ENCODE results near the gene NEK4.
"Not testable (repeated sequence)": the region's sequence is repeated elsewhere in the genome, so short reads cannot be mapped to it uniquely, and the experiment has no call there.

NEK4 gene

DNA sequence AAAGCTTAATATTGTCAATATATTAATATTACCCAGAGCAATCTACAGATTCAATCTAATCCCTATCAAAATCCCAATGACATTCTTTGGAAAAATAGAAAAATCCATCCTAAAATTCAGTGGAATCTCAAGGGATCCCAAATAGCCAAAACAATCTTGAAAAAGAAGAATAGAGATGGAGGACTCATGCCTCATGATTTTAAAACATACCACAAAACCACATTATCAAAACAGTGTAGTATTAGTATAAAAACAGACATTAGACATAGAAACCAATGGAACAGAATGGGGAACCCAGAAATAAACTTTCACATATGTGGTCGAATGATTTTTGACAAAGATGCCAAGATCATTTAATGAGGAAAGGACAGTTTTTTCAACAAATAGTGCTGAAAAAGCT is 14.6 kb downstream of the NEK4 start:
- intact Hi-C loops (cut with DNase I): no loop called here
- no peak for DNase-seq

DNA sequence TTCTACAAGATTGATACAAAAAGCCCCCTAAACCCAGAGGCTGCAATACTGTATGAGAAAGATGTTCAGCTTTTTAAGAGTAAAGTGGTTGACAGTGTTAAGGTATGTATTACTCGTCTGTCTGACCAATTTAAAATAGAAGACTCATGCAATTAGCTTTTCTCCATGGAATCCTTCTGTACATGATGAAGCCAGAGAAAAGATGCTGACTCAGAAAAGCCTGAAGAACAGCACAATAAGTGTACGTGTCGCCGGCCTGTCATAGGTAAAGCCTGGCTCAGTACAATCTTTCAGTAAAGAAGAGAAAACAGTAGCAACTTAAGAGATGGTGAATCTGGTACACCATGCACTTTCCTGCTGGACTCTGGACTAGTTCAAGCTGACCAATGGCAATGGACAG is 16.4 kb downstream of the NEK4 start:
- intact Hi-C loops (cut with DNase I): no loop called here
- DNase-seq: no peak

GRCh38 chr3:52752045-52752660 is 18.6 kb downstream of the NEK4 start:
- no peak for DNase-seq
- intact Hi-C loops (cut with DNase I): no loop called here

DNA sequence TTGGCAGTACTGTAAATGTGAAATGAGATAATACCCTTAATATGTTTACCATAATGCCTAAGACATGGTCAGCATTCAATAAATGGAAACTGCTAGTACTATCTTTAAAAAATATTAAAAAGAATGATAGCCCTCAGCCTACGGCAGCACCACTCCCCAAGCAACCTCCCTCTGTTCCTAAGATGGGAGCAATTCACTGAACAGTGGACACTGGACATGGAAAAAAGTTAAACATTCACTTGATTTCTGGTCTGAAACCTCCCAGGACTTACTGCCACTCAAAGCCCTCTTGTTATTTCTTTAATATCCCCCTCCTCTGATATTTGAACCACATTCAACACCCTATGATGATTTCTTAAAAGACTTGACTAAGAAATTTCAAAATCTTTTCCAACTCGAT is 27.0 kb downstream of the NEK4 start:
- intact Hi-C loops (cut with DNase I): no loop called here

GRCh38 chr3:52743152-52743551 is 27.6 kb downstream of the NEK4 start:
- no peak for DNase-seq
- intact Hi-C loops (cut with DNase I): no loop called here

More for the DNA sequence above, 27.0 kb downstream of the NEK4 start:
- DNase-seq: no peak

GRCh38 chr3:52742418-52743041 is 28.2 kb downstream of the NEK4 start:
- no peak for DNase-seq
- intact Hi-C loops (cut with DNase I): no loop called here

DNA sequence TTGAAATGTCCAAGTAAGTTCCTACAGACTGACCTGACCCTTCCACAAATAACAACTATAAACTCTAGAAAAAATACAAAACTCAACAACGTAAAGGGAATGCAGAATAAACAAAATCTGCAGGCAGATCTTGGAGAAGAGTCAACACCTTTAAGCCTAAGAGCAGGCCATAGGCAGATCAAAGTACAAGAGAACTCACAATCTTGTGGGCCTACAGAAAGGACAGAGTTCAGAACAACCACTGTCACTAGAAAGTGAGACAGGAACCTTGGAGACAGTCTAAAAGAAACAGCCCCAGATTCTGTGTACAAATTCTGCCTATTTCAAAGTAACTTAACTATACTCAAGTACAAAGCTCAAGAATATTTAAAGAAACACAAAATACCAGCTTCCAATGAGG is 31.0 kb downstream of the NEK4 start:
- no peak for DNase-seq
- intact Hi-C loops (cut with DNase I): no loop called here

- intact Hi-C loops (cut with DNase I): no loop called here
- no peak for DNase-seq
Observed at GRCh38 chr3:52733256-52733891, 37.4 kb downstream of the NEK4 start.

DNA sequence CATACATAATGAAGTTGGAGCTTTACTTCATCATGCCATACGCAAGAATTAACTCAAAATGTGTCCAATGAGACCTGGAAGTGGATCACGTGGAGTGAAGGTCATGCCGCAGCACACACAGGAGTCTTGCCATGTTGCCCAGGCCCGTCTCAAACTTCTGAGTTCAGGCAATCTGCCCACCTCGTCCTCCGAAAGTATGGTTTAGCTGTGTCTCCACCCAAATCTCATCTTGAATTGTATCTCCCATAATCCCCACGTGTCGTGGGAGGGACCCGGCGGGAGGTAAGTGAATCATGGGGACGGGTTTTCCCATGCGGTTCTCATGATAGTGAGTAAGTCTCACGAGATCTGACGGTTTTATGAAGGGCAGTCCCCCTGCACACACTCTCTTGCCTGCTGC is 39.1 kb downstream of the NEK4 start:
- intact Hi-C loops (cut with DNase I): no loop called here
- no peak for DNase-seq

GRCh38 chr3:52730681-52731080 is 40.1 kb downstream of the NEK4 start:
- no peak for DNase-seq
- intact Hi-C loops (cut with DNase I): no loop called here

DNA sequence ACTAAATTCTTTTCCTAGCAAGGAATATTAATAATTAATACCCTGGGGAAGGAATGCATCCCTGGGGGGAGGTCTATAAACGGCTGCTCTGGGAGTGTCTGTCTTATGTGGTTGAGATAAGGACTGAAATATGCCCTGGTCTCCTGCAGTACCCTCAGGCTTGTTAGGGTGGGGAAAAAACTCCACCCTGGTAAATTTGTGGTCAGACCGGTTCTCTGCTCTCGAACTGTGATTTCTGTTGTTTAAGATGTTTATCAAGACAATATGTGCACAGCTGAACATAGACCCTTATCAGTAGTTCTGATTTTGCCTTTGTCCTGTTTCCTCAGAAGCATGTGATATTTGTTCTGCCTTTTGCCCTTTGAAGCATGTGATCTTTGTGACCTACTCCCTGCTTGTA is 42.0 kb downstream of the NEK4 start:
- intact Hi-C loops (cut with DNase I); DNase-seq: not testable (repeated sequence)

DNA sequence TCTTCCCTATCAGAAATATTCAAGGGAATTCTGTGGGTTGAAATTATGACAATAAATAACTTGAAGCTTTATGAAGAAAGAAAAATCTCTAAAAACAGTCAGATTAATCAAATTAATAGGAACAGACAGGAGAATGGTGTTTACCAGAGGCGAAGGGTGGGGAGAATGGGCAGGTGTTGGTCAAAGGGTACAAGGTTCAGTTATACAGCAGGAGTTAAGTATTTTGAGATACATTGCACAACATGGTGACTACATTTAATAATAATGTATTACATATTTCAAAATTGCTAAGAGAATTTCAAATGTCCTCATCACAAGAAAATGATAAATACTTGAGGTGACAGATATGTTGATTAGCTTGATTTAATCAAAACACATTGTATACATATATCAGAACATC is 46.2 kb downstream of the NEK4 start:
- DNase-seq: peak in 1 of 42 donors; percentile 13
- intact Hi-C loops (cut with DNase I): no loop called here

DNA sequence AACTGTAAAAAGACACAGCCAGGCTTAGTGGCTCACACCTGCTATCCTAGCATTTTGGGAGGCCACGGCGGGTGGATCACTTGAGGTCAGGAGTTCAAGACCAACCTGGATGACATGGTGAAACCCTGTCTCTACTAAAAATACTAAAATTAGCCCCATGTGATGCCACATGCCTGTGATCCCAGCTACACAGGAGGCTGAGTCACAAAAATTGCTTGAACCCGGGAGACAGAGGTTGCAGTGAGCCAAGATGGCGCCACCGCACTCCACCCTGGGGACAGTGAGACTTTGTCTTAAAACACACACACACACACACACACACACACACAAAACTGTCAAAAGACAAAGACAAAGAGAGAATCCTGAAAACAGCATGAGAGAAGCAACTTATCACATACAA is 46.8 kb downstream of the NEK4 start:
- DNase-seq: no peak
- intact Hi-C loops (cut with DNase I): no loop called here

DNA sequence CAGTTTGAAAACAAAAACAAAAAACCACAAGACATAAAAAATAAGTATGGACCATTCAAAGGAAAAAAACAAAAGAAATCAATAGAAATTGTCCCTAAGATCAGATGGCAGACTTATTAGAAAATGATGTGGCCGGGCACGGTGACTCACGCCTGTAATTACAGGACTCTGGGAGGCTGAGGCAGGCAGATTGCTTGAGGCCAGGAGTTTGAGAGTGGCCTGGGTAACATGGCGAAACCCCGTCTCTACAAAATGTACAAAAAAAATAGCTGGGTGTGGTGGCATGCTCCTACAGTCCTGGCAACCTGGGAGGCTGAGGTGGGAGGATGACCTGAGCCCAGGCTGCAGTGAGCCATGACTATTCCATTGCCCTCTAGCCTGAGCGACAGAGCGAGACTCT is 48.2 kb downstream of the NEK4 start:
- no peak for DNase-seq
- intact Hi-C loops (cut with DNase I): no loop called here

- intact Hi-C loops (cut with DNase I): no loop called here
- DNase-seq: no peak
Observed at GRCh38 chr3:52721730-52722008, 49.1 kb downstream of the NEK4 start.

- DNase-seq: peak in 6 of 42 donors; percentile 21 to 49 (median 26)
- intact Hi-C loops (cut with DNase I): no loop called here
Observed at GRCh38 chr3:52721002-52721729, 49.6 kb downstream of the NEK4 start.

GRCh38 chr3:52719618-52720017 is 51.1 kb downstream of the NEK4 start:
- DNase-seq: no peak
- intact Hi-C loops (cut with DNase I): no loop called here

DNA sequence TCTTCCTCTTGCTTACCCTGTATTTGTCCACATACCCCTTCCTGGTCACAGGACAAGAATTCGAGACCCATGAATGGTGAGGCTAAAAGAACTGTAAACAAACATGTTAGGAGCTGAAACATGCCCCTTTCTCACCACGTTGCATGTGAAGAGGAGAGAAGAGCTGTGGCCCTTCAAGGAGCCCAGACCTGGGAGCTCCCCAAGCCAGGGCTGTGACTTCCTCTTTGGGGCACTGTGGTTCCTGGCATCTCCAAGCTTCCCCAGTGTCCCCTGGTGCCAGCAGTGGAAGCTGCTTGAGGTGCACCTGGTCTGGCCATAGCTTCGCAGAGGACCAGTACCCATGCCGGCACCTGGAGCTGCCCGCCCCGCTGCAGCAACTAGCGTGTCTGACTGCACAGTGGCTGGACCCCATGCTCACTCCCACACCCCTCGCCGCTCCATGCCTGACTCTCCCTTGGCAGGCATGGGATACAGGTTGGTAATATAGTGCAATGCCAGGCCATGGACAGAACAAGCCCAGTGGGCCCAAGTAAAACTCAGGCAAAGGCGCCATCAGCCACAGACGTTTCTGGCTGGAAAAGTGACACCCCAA is 54.9 kb downstream of the NEK4 start:
- intact Hi-C loops (cut with DNase I): no loop called here
- peak in 2 of 42 donors; percentile 4 to 31 for DNase-seq

GRCh38 chr3:52714335-52715302 is 56.1 kb downstream of the NEK4 start:
- DNase-seq: no peak
- intact Hi-C loops (cut with DNase I): no loop called here
